Fibroblast of lung (primary cell): ENCODE measurements around the gene RAB37.

Source experiments
- CTCF ChIP-seq, 2 donors: IDR thresholded peaks in 1 of 2; conservative IDR thresholded peaks in 1 of 2; 1 replicate in 1 of 2; 2 replicates in 1 of 2; pipeline ENCODE4 v1.5.1; 2011 to 2012; ENCODE audit warnings: low read length in 2 of 2, control low read depth in 1 of 2, inconsistent platforms in 1 of 2, low read depth in 1 of 2, mild to moderate bottlenecking in 1 of 2
- EZH2 ChIP-seq: IDR thresholded peaks from 2 replicates; pipeline ENCODE4 v1.5.1; 2012; ENCODE audit warnings: low read length, control low read depth, mild to moderate bottlenecking; ENCODE audit errors: missing control alignments

GRCh38 chr17:74767111-74767516 is 30.1 kb downstream of the RAB37 start:
- TF ChIP-seq CTCF (conservative IDR thresholded peaks at IDR 0.05 in 1 of 2, IDR thresholded peaks at IDR 0.05 in 1 of 2; ENCODE audit: low read depth in 1 of 2, low read length in 2 of 2) (no peak), EZH2 (no peak)
